ENCODE measurements around the gene GRIA1. TPM values are rescaled to one million over a fixed set of nuclear protein-coding genes. Genes with fewer than 3 reads are reported as not detected.
"Not testable (repeated sequence)": the region's sequence is repeated elsewhere in the genome, so short reads cannot be mapped to it uniquely, and the experiment has no call there.

Gene GRIA1
- total RNA-seq, 1 experiment from 2014 or later, result not detected

DNA sequence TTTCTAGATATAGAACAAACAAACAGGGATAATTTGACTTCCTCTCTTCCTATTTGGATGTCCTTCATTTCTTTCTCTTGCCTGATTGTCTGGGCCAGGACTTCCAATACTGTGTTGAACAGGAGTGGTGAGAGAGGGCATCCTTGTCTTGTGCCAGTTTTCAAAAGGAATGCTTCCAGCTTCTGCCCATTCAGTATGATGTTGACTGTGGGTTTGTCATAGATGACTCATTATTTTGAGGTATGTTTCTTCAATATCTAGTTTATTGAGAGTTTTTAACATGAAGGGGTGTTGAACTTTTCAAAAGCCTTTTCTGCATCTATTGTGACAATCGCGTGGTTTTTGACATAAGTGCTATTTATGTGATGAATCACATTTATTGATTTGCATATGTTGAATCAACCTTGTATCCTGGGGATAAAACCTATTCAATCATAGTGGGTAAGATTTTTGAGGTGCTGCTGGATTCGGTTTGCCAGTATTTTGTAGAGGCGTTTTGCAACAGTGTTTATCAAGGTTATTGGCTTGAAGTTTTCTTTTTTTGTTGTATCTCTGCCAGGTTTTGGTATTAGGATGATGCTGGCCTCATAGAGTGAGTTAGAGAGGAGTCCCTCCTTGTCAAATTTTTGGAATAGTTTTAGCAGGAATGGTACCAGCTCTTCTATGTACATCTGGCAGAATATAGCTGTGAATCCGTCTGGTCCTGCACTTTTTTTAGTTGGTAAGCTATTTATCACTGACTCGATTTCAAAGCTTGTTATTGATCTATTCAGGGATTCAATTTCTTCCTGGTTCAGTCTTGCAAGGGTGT, 359.0 kb downstream of the GRIA1 start:
- H3K9ac ChIP-seq (ENCODE audit: low read length); H3K9me3 ChIP-seq (ENCODE audit: low read length); DNase-seq; H2AFZ ChIP-seq (ENCODE audit: low read length); H4K20me1 ChIP-seq (ENCODE audit: insufficient read depth, low read depth, low read length); H3K27me3 ChIP-seq (ENCODE audit: low read length); H3K36me3 ChIP-seq (ENCODE audit: insufficient read depth, low read length); H3K4me3 ChIP-seq (ENCODE audit: low read length); H3K27ac ChIP-seq (ENCODE audit: low read length); H3K4me1 ChIP-seq (ENCODE audit: low read length); H3K4me2 ChIP-seq (ENCODE audit: low read depth, low read length, poor library complexity, severe bottlenecking); H3K79me2 ChIP-seq (ENCODE audit: low read length); H3K9me2 ChIP-seq (replicated peaks; ENCODE audit: insufficient read depth, low read length): not testable (repeated sequence)

DNA sequence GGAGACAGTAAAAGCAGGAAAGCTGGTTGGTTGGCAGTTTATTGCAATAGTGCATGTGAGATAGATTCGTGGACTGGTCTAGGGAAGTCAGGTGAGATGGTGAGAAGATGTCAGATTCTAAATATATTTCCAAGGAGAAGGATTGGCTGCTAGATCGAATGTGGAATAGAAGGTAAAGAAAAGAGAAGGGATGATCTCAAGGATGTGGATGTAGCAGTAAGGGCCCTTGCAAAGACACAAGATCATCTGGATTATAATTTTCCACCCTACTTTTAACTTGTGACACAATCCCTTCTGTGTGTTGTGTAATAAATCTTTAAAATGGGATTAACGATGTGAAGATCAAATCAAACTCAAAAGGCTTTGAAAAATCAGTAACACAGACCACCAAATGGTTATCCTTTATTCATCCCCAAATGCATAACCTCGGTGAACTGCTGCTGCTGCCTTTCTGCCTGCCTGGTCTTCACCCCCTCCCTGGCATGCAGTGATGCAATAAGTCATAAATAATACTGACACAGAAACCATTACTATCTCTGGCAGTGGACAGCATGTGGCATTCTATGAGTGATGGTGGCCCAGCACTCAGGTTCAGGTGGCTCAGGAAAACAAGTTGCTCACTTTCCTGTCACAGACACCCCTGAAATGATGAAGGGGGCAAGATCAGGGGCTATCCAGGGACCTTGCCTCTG, 369.9 kb downstream of the GRIA1 start:
- DNase-seq, result no peak
- H3K4me2 ChIP-seq (ENCODE audit: low read depth, low read length, poor library complexity, severe bottlenecking), result no peak overlapping the region
- H3K4me1 ChIP-seq (ENCODE audit: low read length), result no peaks in the 10 kb centered on the region
- H4K20me1 ChIP-seq (ENCODE audit: insufficient read depth, low read depth, low read length), result no peaks in the 10 kb centered on the region
- no peaks in the 10 kb centered on the region for H3K79me2 ChIP-seq (ENCODE audit: low read length)
- no peaks in the 10 kb centered on the region for H3K36me3 ChIP-seq (ENCODE audit: insufficient read depth, low read length)
- H3K27me3 ChIP-seq (ENCODE audit: low read length), result 0 out of 2 replicates have a peak, but pooled peaks cover 3% of the 10 kb centered on the region
- H2AFZ ChIP-seq (ENCODE audit: low read length), result no peak overlapping the region
- H3K9me3 ChIP-seq (ENCODE audit: low read length), result no peaks in the 10 kb centered on the region
- no peaks in the 10 kb centered on the region for H3K9me2 ChIP-seq (replicated peaks; ENCODE audit: insufficient read depth, low read length)
- H3K27ac ChIP-seq (ENCODE audit: low read length), result no peak overlapping the region
- H3K9ac ChIP-seq (ENCODE audit: low read length), result no peak overlapping the region
- no peak overlapping the region for H3K4me3 ChIP-seq (ENCODE audit: low read length)

DNA sequence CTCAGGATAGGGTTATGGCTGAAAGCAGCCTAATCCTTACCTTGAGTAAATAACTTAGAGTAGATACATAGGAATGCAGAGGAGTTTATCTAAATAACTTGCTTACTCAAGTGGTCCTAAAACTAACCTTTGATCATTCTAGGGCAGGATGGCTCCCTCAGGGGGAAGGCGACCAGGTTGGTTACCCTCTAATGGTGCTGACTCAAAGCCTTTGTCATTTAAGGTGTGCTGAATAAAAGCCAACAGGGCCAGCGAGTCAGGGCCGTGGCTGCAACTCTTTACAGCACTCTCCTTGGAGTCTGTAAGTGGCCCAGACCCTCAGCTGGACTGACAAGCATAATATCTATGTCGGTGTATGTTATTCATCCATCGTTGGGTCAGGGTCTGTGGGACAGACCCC, 372.4 kb downstream of the GRIA1 start:
- not testable (repeated sequence) for H3K27me3 ChIP-seq (ENCODE audit: low read length); H4K20me1 ChIP-seq (ENCODE audit: insufficient read depth, low read depth, low read length); H3K9ac ChIP-seq (ENCODE audit: low read length); H3K9me2 ChIP-seq (replicated peaks; ENCODE audit: insufficient read depth, low read length); H3K36me3 ChIP-seq (ENCODE audit: insufficient read depth, low read length); H3K79me2 ChIP-seq (ENCODE audit: low read length); H3K4me1 ChIP-seq (ENCODE audit: low read length); H3K9me3 ChIP-seq (ENCODE audit: low read length); H3K4me3 ChIP-seq (ENCODE audit: low read length); H2AFZ ChIP-seq (ENCODE audit: low read length); DNase-seq; H3K27ac ChIP-seq (ENCODE audit: low read length); H3K4me2 ChIP-seq (ENCODE audit: low read depth, low read length, poor library complexity, severe bottlenecking)

Small RNA genes lying within 50 kb of the gene (small RNA-seq; reads per million reads assigned to genes)
- not detected for gene RN7SL177P

Data from Karpas-422 (cell line).